Caco-2 (cell line): Measurements from ENCODE around the gene CLEC3B. TPM values are rescaled to one million over a fixed set of nuclear protein-coding genes. Genes with fewer than 3 reads are reported as not detected.
"Not testable (repeated sequence)": the region's sequence is repeated elsewhere in the genome, so short reads cannot be mapped to it uniquely, and the experiment has no call there.

Source experiments
- BruUV-seq: library from RNA; stranded (reverse); fragments of 400-500 nt; replicated peaks from 2 replicates; lab custom pipeline; 2021; lab: Mats Ljungman, UMichigan
- CTCF ChIA-PET: fragments of 300-600 bp; sonication (Branson Sonifier 250); formaldehyde crosslinking; loops from one replicate; lab custom pipeline; 2022; ENCODE audit warnings: antibody characterized with exemption; lab: Charles Lee
- POLR2A ChIA-PET: fragments of 300-600 bp; sonication (Branson Sonifier 250); formaldehyde crosslinking; loops from one replicate; lab custom pipeline; 2022; ENCODE audit warnings: antibody characterized with exemption; lab: Charles Lee
- DNase-seq, 2 experiments: peaks; one replicate each; pipeline versions ENCODE4 v3.0.0 to v3.0.0-alpha.2; 2020 to 2022
- H3K27me3 ChIP-seq: replicated peaks from 2 replicates; pipeline ENCODE4 v1.6.0; 2011; ENCODE audit warnings: low read length; ENCODE audit not compliant: control insufficient read depth, insufficient read depth
- H3K36me3 ChIP-seq: 2 replicates; pipeline ENCODE4 v1.5.1; 2011; ENCODE audit warnings: low read length; ENCODE audit not compliant: control insufficient read depth, insufficient read depth
- H3K4me1 ChIP-seq: fragments of 250-450 bp; sonication (Bioruptor Pico); 2 replicates; pipeline ENCODE4 v1.5.1; 2020; ENCODE audit warnings: mild to moderate bottlenecking
- H3K4me3 ChIP-seq: 2 replicates; pipeline ENCODE4 v1.5.1; 2011; ENCODE audit warnings: low read depth, mild to moderate bottlenecking, control low read depth, low read length
- H3K9me3 ChIP-seq: fragments of 250-450 bp; sonication (Bioruptor Pico); 2 replicates; pipeline ENCODE4 v1.5.1; 2020; ENCODE audit warnings: mild to moderate bottlenecking, moderate library complexity
- H3K27ac Mint-ChIP-seq: one replicate; pipeline ENCODE4 v1.8.0; 2022; ENCODE audit warnings: mixed read lengths; ENCODE audit not compliant: unreplicated experiment
- H3K27me3 Mint-ChIP-seq: one replicate; pipeline ENCODE4 v1.8.0; 2022; ENCODE audit warnings: mixed read lengths; ENCODE audit not compliant: insufficient read depth, unreplicated experiment
- H3K36me3 Mint-ChIP-seq: one replicate; pipeline ENCODE4 v1.8.0; 2022; ENCODE audit warnings: mild to moderate bottlenecking, mixed read lengths; ENCODE audit not compliant: insufficient read depth, unreplicated experiment
- H3K4me1 Mint-ChIP-seq: one replicate; pipeline ENCODE4 v1.8.0; 2022; ENCODE audit warnings: low read depth, mixed read lengths; ENCODE audit not compliant: unreplicated experiment
- H3K4me3 Mint-ChIP-seq: one replicate; pipeline ENCODE4 v1.8.0; 2022; ENCODE audit warnings: mild to moderate bottlenecking, moderate library complexity, mixed read lengths; ENCODE audit not compliant: unreplicated experiment
- H3K9me3 Mint-ChIP-seq: one replicate; pipeline ENCODE4 v1.8.0; 2022; ENCODE audit warnings: mixed read lengths; ENCODE audit not compliant: unreplicated experiment
- CTCF ChIP-seq, 2 experiments: fragments of 200-600 bp in 1 of 2; IDR thresholded peaks; 1 replicate in 1 of 2; 2 replicates in 1 of 2; pipeline versions ENCODE4 v1.5.1 to v1.8.0; 2011 to 2022; ENCODE audit warnings: antibody characterized with exemption in 1 of 2, control low read depth in 1 of 2, inconsistent platforms in 1 of 2, low read depth in 1 of 2, low read length in 1 of 2, mild to moderate bottlenecking in 1 of 2, moderate library complexity in 1 of 2; ENCODE audit not compliant: insufficient read depth in 1 of 2, severe bottlenecking in 1 of 2, unreplicated experiment in 1 of 2
- intact Hi-C: fragments of 100-400 bp; cut with micrococcal nuclease; formaldehyde crosslinking; loops from one replicate; pipeline ENCODE4 v1.10.0; 2022; ENCODE audit not compliant: unreplicated experiment
- total RNA-seq: library from RNA; stranded (reverse); gene quantifications from 2 replicates; pipeline ENCODE4 v1.2.3, GENCODE V29; 2022

Gene CLEC3B
- total RNA-seq, 1 experiment from 2014 or later: 1.1 TPM

DNA sequence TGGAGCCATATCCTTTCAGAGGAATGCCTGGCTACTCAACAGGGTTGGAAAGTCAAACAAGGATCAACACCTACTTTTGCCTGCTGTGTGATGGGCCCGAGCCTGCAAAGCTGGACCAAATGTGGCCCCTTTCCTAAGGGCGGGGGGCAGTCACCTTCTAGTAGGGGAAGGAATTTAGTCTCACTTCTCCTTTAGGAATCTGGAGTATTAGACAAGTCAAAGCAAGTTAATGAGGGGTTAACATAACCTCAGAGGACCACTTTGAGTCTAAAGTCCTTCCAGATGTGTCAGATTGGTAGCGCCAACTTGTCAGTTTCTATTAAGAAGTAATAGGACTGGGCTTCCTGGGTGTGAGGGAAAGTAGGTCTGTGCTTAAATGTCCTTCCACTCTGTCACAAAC lies 43.3 kb upstream of the CLEC3B start:
- peaks cover 10% of the 10 kb centered on the region for H3K36me3 Mint-ChIP-seq
- Histone ChIP-seq H3K27me3 (no peaks in the 10 kb centered on the region), H3K9me3 (no peaks in the 10 kb centered on the region), H3K36me3 (no peaks in the 10 kb centered on the region), H3K4me3 (no peak overlapping the region), H3K4me1 (peaks cover 8% of the 10 kb centered on the region; the same call in 1 of the 2 replicates)
- intact Hi-C loops: no loop called here
- no peak for DNase-seq
- no peaks in the 10 kb centered on the region for H3K27me3 Mint-ChIP-seq
- ChIA-PET POLR2A (no interaction called here), CTCF (no interaction called here)
- H3K4me1 Mint-ChIP-seq: peaks cover 2% of the 10 kb centered on the region
- no peak overlapping the region for H3K4me3 Mint-ChIP-seq
- TF ChIP-seq CTCF (IDR thresholded peaks at IDR 0.05; ENCODE audit: insufficient read depth in 1 of 2, low read depth in 1 of 2, low read length in 1 of 2, severe bottlenecking in 1 of 2, unreplicated experiment in 1 of 2): no peak
- H3K27ac Mint-ChIP-seq: no peak overlapping the region
- BruUV-seq: no TSS peak
- no peaks in the 10 kb centered on the region for H3K9me3 Mint-ChIP-seq

DNA sequence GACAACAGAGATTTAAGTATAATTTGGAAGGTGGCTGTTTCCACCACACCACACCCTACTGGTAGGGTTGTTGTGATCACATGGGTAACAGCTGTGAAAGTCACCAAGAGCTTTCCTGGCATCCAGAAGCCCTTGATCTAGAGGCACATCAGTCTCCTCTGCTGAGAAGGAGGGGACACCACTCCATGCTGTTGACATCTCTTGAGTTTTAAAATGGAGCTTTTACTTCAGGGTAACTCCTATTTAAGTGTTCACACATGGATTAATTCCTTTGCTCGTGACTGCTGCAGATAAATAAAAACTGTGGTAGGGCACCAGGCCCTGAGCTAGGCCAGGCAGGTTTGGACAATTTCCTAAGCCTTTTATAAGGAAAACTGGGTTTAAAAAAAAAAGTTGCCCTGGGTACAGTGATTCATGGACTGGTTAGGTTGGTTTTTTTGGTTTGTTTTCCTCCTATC lies 42.6 kb upstream of the CLEC3B start:
- ChIA-PET POLR2A (no interaction called here), CTCF (no interaction called here)
- Histone ChIP-seq H3K4me3 (no peak overlapping the region), H3K4me1 (peaks cover 8% of the 10 kb centered on the region; the same call in 1 of the 2 replicates), H3K36me3 (no peaks in the 10 kb centered on the region), H3K9me3 (no peaks in the 10 kb centered on the region), H3K27me3 (no peaks in the 10 kb centered on the region)
- TF ChIP-seq CTCF (IDR thresholded peaks at IDR 0.05; ENCODE audit: insufficient read depth in 1 of 2, low read depth in 1 of 2, low read length in 1 of 2, severe bottlenecking in 1 of 2, unreplicated experiment in 1 of 2): no peak
- no peak overlapping the region for H3K27ac Mint-ChIP-seq
- no peaks in the 10 kb centered on the region for H3K27me3 Mint-ChIP-seq
- H3K36me3 Mint-ChIP-seq: peaks cover 10% of the 10 kb centered on the region
- intact Hi-C loops: no loop called here
- no peak overlapping the region for H3K4me3 Mint-ChIP-seq
- DNase-seq: no peak
- no TSS peak for BruUV-seq
- H3K4me1 Mint-ChIP-seq: no peaks in the 10 kb centered on the region
- H3K9me3 Mint-ChIP-seq: no peaks in the 10 kb centered on the region

DNA sequence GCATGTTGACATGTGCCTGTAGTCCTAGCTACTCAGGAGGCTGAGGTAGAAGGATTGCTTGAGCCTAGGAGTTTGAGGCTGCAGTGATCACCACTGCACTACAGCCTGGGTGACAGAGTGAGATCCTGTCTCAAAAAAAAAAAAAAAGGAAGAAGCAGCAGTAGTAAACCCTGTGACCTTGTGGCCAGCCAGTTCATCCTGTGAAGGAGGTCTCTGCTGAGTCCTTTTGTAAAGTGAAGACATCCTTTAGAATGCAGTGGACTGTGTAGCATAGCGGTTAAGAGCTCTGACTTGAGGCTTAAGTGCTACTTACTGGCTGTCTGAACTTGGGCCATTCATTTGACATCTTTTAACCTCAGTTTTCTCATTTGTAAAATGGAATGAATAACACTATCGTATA lies 41.8 kb upstream of the CLEC3B start:
- Histone ChIP-seq H3K4me1 (peaks cover 8% of the 10 kb centered on the region; the same call in 1 of the 2 replicates), H3K9me3 (no peaks in the 10 kb centered on the region), H3K27me3 (no peaks in the 10 kb centered on the region), H3K4me3 (no peak overlapping the region), H3K36me3 (no peaks in the 10 kb centered on the region)
- H3K36me3 Mint-ChIP-seq: peaks cover 16% of the 10 kb centered on the region
- no peaks in the 10 kb centered on the region for H3K9me3 Mint-ChIP-seq
- no peaks in the 10 kb centered on the region for H3K27me3 Mint-ChIP-seq
- no TSS peak for BruUV-seq
- no peaks in the 10 kb centered on the region for H3K4me1 Mint-ChIP-seq
- TF ChIP-seq CTCF (IDR thresholded peaks at IDR 0.05; ENCODE audit: insufficient read depth in 1 of 2, low read depth in 1 of 2, low read length in 1 of 2, severe bottlenecking in 1 of 2, unreplicated experiment in 1 of 2): no peak
- no peak for DNase-seq
- ChIA-PET CTCF (no interaction called here), POLR2A (no interaction called here)
- no peak overlapping the region for H3K4me3 Mint-ChIP-seq
- intact Hi-C loops: no loop called here
- no peak overlapping the region for H3K27ac Mint-ChIP-seq

DNA sequence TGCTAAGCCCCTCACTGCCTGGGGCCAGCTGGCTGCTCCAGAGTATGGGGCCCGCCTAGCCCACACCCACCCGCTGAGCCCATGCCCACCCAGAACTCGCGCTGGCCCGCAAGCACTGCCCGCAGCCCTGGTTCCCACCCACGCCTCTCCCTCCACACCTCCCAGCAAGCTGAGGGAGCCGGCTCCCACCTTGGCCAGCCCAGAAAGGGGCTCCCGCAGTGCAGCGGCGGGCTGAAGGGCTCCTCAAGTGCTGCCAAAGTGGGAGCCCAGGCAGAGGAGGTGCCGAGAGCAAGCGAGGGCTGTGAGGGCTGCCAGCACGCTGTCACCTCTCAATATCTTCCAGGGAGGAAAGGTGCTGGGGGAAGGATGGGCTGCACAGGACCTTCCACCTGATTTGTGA lies 39.8 kb upstream of the CLEC3B start:
- intact Hi-C loops, H3K27me3 Mint-ChIP-seq, H3K4me3 ChIP-seq, H3K4me1 ChIP-seq, H3K4me3 Mint-ChIP-seq, H3K27me3 ChIP-seq, DNase-seq, H3K36me3 ChIP-seq, H3K27ac Mint-ChIP-seq, BruUV-seq, H3K9me3 ChIP-seq, POLR2A ChIA-PET, H3K9me3 Mint-ChIP-seq, H3K4me1 Mint-ChIP-seq: not testable (repeated sequence)
- H3K36me3 Mint-ChIP-seq: peaks cover 36% of the 10 kb centered on the region
- CTCF ChIA-PET: interaction anchor here (0.7 kb wide), 1 partner anchor 183 kb away, joined by 5 read pairs; no protein-coding TSS in a partner anchor
